ENCODE data around the gene EVPL.
A peak's percentile ranks its signal among the peaks of the same experiment; 100 is the strongest.
"Not testable (repeated sequence)": the region's sequence is repeated elsewhere in the genome, so short reads cannot be mapped to it uniquely, and the experiment has no call there.

The EVPL gene

GRCh38 chr17:76027159-76027839 lies at the start of gene EVPL:
Gene EVPL, minus strand, starts transcription at chr17:76027306. Its CDS starts 108 bp downstream, at chr17:76027198.
- no peak for DNase-seq

GRCh38 chr17:76076146-76076764 lies 49.1 kb upstream of the EVPL start:
- no peak for DNase-seq

- peak in 1 of 2 experiments; percentile 24 for DNase-seq
Observed at GRCh38 chr17:76075364-76076145, 48.4 kb upstream of the EVPL start.

- DNase-seq: no peak
Observed at GRCh38 chr17:76074390-76075363, 47.6 kb upstream of the EVPL start, which contains the start of gene GALR2. Gene GALR2, plus strand, starts transcription at chr17:76074781. Its CDS starts 103 bp downstream, at chr17:76074884.

GRCh38 chr17:76072148-76072858 lies 45.2 kb upstream of the EVPL start, which contains the start of gene SRP68:
Gene SRP68, minus strand, starts transcription at chr17:76072517. Its CDS starts 26 bp downstream, at chr17:76072491.
- DNase-seq: peak; percentile 92 to 94

GRCh38 chr17:76071531-76072147 lies 44.5 kb upstream of the EVPL start:
- DNase-seq: no peak

GRCh38 chr17:76065775-76066174 lies 38.7 kb upstream of the EVPL start:
- DNase-seq: no peak

- DNase-seq: no peak
Observed at GRCh38 chr17:76063875-76064546, 36.9 kb upstream of the EVPL start.

GRCh38 chr17:76058264-76058663 lies 31.2 kb upstream of the EVPL start:
- not testable (repeated sequence) for DNase-seq

- no peak for DNase-seq
Observed at GRCh38 chr17:76056882-76057281, 29.8 kb upstream of the EVPL start.

- DNase-seq: no peak
Observed at GRCh38 chr17:76054112-76054476, 27.0 kb upstream of the EVPL start.

- DNase-seq: no peak
Observed at GRCh38 chr17:76053246-76054111, 26.4 kb upstream of the EVPL start.

- no peak for DNase-seq
Observed at GRCh38 chr17:76051561-76051960, 24.5 kb upstream of the EVPL start.

GRCh38 chr17:76050538-76051467 lies 23.7 kb upstream of the EVPL start:
- no peak for DNase-seq

- peak; percentile 8 to 20 for DNase-seq
Observed at GRCh38 chr17:76049836-76050537, 22.9 kb upstream of the EVPL start.

- DNase-seq: no peak
Observed at GRCh38 chr17:76049239-76049638, 22.1 kb upstream of the EVPL start.

GRCh38 chr17:76048711-76049110 lies 21.6 kb upstream of the EVPL start:
- no peak for DNase-seq
